H1 (cell line): ENCODE results near the gene ATXN7. TPM values are rescaled to one million over a fixed set of nuclear protein-coding genes. Genes with fewer than 3 reads are reported as not detected.

Experiments used
- CTCF ChIA-PET: fragments of 300-600 bp; sonication (Branson Sonifier 250); formaldehyde crosslinking; loops from one replicate; lab custom pipeline; 2021; ENCODE audit not compliant: partially characterized antibody; lab: Charles Lee
- POLR2A ChIA-PET: fragments of 300-600 bp; sonication (Branson Sonifier 250); formaldehyde crosslinking; loops from one replicate; lab custom pipeline; 2021; ENCODE audit warnings: inconsistent platforms; ENCODE audit not compliant: partially characterized antibody; lab: Charles Lee
- DNase-seq, 2 experiments: peaks; one replicate each; pipeline versions ENCODE4 v3.0.0 to v3.0.0-alpha.2; 2010 to 2022; ENCODE audit warnings: low spot score in 2 of 2, low read depth in 1 of 2, mixed read lengths in 1 of 2
- FAIRE-seq: peaks from 2 replicates; lab custom pipeline; 2011; peaks lifted over from hg19 to GRCh38; lab: Jason Lieb, UNC
- H2AFZ ChIP-seq: 2 replicates; pipeline ENCODE4 v1.8.1; 2012; ENCODE audit warnings: low read length, inconsistent platforms
- H2AK5ac ChIP-seq: 2 replicates; pipeline ENCODE4 v1.6.1; 2013; ENCODE audit warnings: low read depth, low read length
- H2BK120ac ChIP-seq: replicated peaks from 2 replicates; pipeline ENCODE3; 2013; ENCODE audit warnings: low read depth, low read length, inconsistent platforms
- H2BK12ac ChIP-seq: 2 replicates; pipeline ENCODE4 v1.6.1; 2013; ENCODE audit warnings: low read depth, low read length
- H2BK15ac ChIP-seq: 2 replicates; pipeline ENCODE4 v1.6.1; 2013; ENCODE audit warnings: low read length
- H2BK20ac ChIP-seq: 2 replicates; pipeline ENCODE4 v1.6.1; 2013; ENCODE audit warnings: low read length
- H2BK5ac ChIP-seq: 2 replicates; pipeline ENCODE4 v1.6.1; 2013; ENCODE audit warnings: low read depth, low read length
- H3K14ac ChIP-seq: 2 replicates; pipeline ENCODE4 v1.6.1; 2013; ENCODE audit warnings: inconsistent platforms; ENCODE audit not compliant: insufficient read length
- H3K18ac ChIP-seq: 2 replicates; pipeline ENCODE4 v1.6.1; 2013; ENCODE audit warnings: low read length; ENCODE audit errors: extremely low read depth
- H3K23ac ChIP-seq: 2 replicates; pipeline ENCODE4 v1.6.1; 2013; ENCODE audit warnings: inconsistent platforms; ENCODE audit not compliant: insufficient read length
- H3K23me2 ChIP-seq: 2 replicates; pipeline ENCODE4 v1.6.1; 2013; ENCODE audit warnings: low read depth, low read length
- H3K27ac ChIP-seq: 2 replicates; pipeline ENCODE4 v1.6.1; 2011; ENCODE audit warnings: low read depth, low read length, inconsistent platforms
- H3K27me3 ChIP-seq, 4 experiments: replicated peaks in 1 of 4; 1 replicate in 1 of 4; 2 replicates in 3 of 4; pipeline versions ENCODE4 v1.6.1 to v1.8.1; 2011 to 2013; ENCODE audit warnings: low read length in 3 of 4, mild to moderate bottlenecking in 3 of 4, inconsistent platforms in 2 of 4, mixed read lengths in 2 of 4, moderate library complexity in 1 of 4; ENCODE audit not compliant: control insufficient read depth in 3 of 4, insufficient read depth in 3 of 4; ENCODE audit errors: extremely low read depth in 1 of 4
- H3K36me3 ChIP-seq, 4 experiments: 2 replicates each; pipeline versions ENCODE4 v1.6.1 to v1.8.1; 2011 to 2013; ENCODE audit warnings: mild to moderate bottlenecking in 4 of 4, low read length in 3 of 4, moderate library complexity in 2 of 4, control low read depth in 1 of 4, inconsistent platforms in 1 of 4; ENCODE audit not compliant: insufficient read depth in 4 of 4, control insufficient read depth in 2 of 4
- H3K4ac ChIP-seq: replicated peaks from 2 replicates; pipeline ENCODE3; 2013; ENCODE audit warnings: low read length, low read depth, mixed read lengths, inconsistent platforms; ENCODE audit not compliant: insufficient read length
- H3K4me1 ChIP-seq, 4 experiments: replicated peaks in 1 of 4; 1 replicate in 1 of 4; 2 replicates in 3 of 4; pipeline versions ENCODE4 v1.6.1 to v1.8.1; 2011 to 2013; ENCODE audit warnings: low read length in 3 of 4, inconsistent platforms in 2 of 4, mixed read lengths in 1 of 4; ENCODE audit not compliant: insufficient read depth in 4 of 4, control insufficient read depth in 3 of 4
- H3K4me2 ChIP-seq, 2 experiments: 2 replicates each; pipeline versions ENCODE4 v1.6.1 to v1.8.1; 2011 to 2013; ENCODE audit warnings: low read depth in 2 of 2, low read length in 2 of 2, control low read depth in 1 of 2, inconsistent platforms in 1 of 2, mild to moderate bottlenecking in 1 of 2; ENCODE audit not compliant: insufficient read depth in 1 of 2
- H3K4me3 ChIP-seq, 4 experiments: fragments of 200-600, 300-600 bp in 1 of 4; sonication (generic), shearing (Covaris generic), sonication (Bioruptor Twin) in 1 of 4; 2 replicates each; pipeline versions ENCODE4 v1.5.1 to v1.8.1; 2011 to 2016; ENCODE audit warnings: low read length in 4 of 4, low read depth in 3 of 4, control low read depth in 2 of 4, inconsistent platforms in 2 of 4, mild to moderate bottlenecking in 2 of 4, mixed read lengths in 1 of 4, moderate library complexity in 1 of 4; ENCODE audit not compliant: insufficient read depth in 2 of 4; ENCODE audit errors: extremely low read depth in 1 of 4
- H3K56ac ChIP-seq: replicated peaks from 2 replicates; pipeline ENCODE3; 2013; ENCODE audit warnings: low read depth, mild to moderate bottlenecking, mixed read lengths, low read length, inconsistent platforms; ENCODE audit not compliant: insufficient read length
- H3K79me1 ChIP-seq: 2 replicates; pipeline ENCODE4 v1.6.1; 2013; ENCODE audit warnings: low read depth, low read length, control low read depth
- H3K79me2 ChIP-seq, 2 experiments: 2 replicates each; pipeline versions ENCODE4 v1.6.1 to v1.8.1; 2012 to 2013; ENCODE audit warnings: low read length in 2 of 2, mild to moderate bottlenecking in 2 of 2, inconsistent platforms in 1 of 2; ENCODE audit not compliant: insufficient read depth in 2 of 2, control insufficient read depth in 1 of 2
- H3K9ac ChIP-seq, 4 experiments: replicated peaks in 1 of 4; 1 replicate in 1 of 4; 2 replicates in 3 of 4; pipeline versions ENCODE4 v1.6.1 to v1.8.1; 2011 to 2013; ENCODE audit warnings: low read depth in 3 of 4, low read length in 3 of 4, control low read depth in 2 of 4, mild to moderate bottlenecking in 2 of 4, moderate library complexity in 2 of 4, inconsistent platforms in 1 of 4; ENCODE audit errors: extremely low read depth in 1 of 4
- H3K9me3 ChIP-seq, 2 experiments: 2 replicates each; pipeline versions ENCODE4 v1.6.1 to v1.8.1; 2012 to 2013; ENCODE audit warnings: mild to moderate bottlenecking in 2 of 2, moderate library complexity in 2 of 2, control low read depth in 1 of 2, inconsistent platforms in 1 of 2, low read depth in 1 of 2, low read length in 1 of 2, mixed read lengths in 1 of 2; ENCODE audit not compliant: insufficient read depth in 2 of 2
- H4K20me1 ChIP-seq, 2 experiments: replicated peaks in 1 of 2; 2 replicates each; pipeline versions ENCODE3 to v1.8.1; 2011 to 2013; ENCODE audit warnings: inconsistent platforms in 2 of 2, low read length in 2 of 2, mild to moderate bottlenecking in 1 of 2; ENCODE audit not compliant: insufficient read depth in 2 of 2, control insufficient read depth in 1 of 2
- H4K5ac ChIP-seq: 2 replicates; pipeline ENCODE4 v1.6.1; 2013; ENCODE audit warnings: low read length, low read depth, mixed read lengths, inconsistent platforms; ENCODE audit not compliant: insufficient read length
- H4K8ac ChIP-seq: 2 replicates; pipeline ENCODE4 v1.8.0; 2013; ENCODE audit warnings: mild to moderate bottlenecking, moderate library complexity, low read length, inconsistent platforms; ENCODE audit not compliant: insufficient read depth; ENCODE audit errors: extremely low read depth
- H4K91ac ChIP-seq: replicated peaks from 2 replicates; pipeline ENCODE3; 2013; ENCODE audit warnings: low read length, mixed read lengths, inconsistent platforms; ENCODE audit not compliant: insufficient read length
- ATF2 ChIP-seq: IDR thresholded peaks from 2 replicates; pipeline ENCODE4 v1.6.1; 2012; ENCODE audit warnings: low read length, inconsistent platforms
- BRCA1 ChIP-seq: IDR thresholded peaks from 2 replicates; pipeline ENCODE4 v1.6.1; 2012; ENCODE audit warnings: low read depth, low read length, improper control_type of control experiment
- CEBPB ChIP-seq: IDR thresholded peaks from 2 replicates; pipeline ENCODE4 v1.6.1; 2012; ENCODE audit warnings: low read depth, low read length
- CHD2 ChIP-seq: IDR thresholded peaks from 2 replicates; pipeline ENCODE4 v1.6.1; 2012; ENCODE audit warnings: low read length, improper control_type of control experiment
- E2F6 ChIP-seq: IDR thresholded peaks from 2 replicates; pipeline ENCODE4 v1.6.1; 2012; ENCODE audit warnings: inconsistent platforms
- EZH2 ChIP-seq: fragments of 200-600 bp; sonication (generic); IDR thresholded peaks from 2 replicates; pipeline ENCODE4 v1.7.1; 2012; ENCODE audit warnings: low read depth, mild to moderate bottlenecking, moderate library complexity, low read length, inconsistent platforms; ENCODE audit not compliant: severe bottlenecking
- JUN ChIP-seq: IDR thresholded peaks from 2 replicates; pipeline ENCODE4 v1.6.1; 2011; ENCODE audit warnings: low read depth, mild to moderate bottlenecking, improper control_type of control experiment, low read length
- KDM4A ChIP-seq: IDR thresholded peaks from one replicate; pipeline ENCODE4 v1.7.1; 2012; ENCODE audit warnings: low read depth, mild to moderate bottlenecking, moderate library complexity, low read length, inconsistent platforms; ENCODE audit not compliant: severe bottlenecking
- MAFK ChIP-seq: IDR thresholded peaks from 2 replicates; pipeline ENCODE4 v1.6.1; 2012; ENCODE audit warnings: low read depth, mild to moderate bottlenecking, improper control_type of control experiment, low read length
- NANOG ChIP-seq: IDR thresholded peaks from 2 replicates; pipeline ENCODE4 v1.6.1; 2011; ENCODE audit warnings: low read length, low read depth, mild to moderate bottlenecking, inconsistent platforms; ENCODE audit not compliant: insufficient read depth, poor library complexity, severe bottlenecking
- NRF1 ChIP-seq: IDR thresholded peaks from 2 replicates; pipeline ENCODE4 v1.6.1; 2011; ENCODE audit warnings: mild to moderate bottlenecking, low read depth, low read length, improper control_type of control experiment
- SIN3A ChIP-seq, 2 experiments: IDR thresholded peaks in 1 of 2; conservative IDR thresholded peaks in 1 of 2; 2 replicates each; pipeline ENCODE4 v1.6.1; 2011 to 2012; ENCODE audit warnings: low read length in 2 of 2, improper control_type of control experiment in 1 of 2, low read depth in 1 of 2, mild to moderate bottlenecking in 1 of 2
- YY1 ChIP-seq: IDR thresholded peaks from 2 replicates; pipeline ENCODE4 v1.6.1; 2011; ENCODE audit warnings: low read depth, mild to moderate bottlenecking, low read length
- polyA plus RNA-seq, 7 experiments: library from polyadenylated mRNA; depleted of rRNA in 3 of 7; stranded (reverse) in 5 of 7; unstranded in 2 of 7; fragments of >200 nt in 5 of 7; fragments of 200-250 nt in 2 of 7; gene quantifications; 1 replicate in 5 of 7; 2 replicates in 1 of 7; 4 replicates in 1 of 7; pipeline versions ENCODE4 v1.2.1 to v1.2.3, GENCODE V29; 2011 to 2013; ENCODE audit warnings: missing spikeins in 2 of 7, mixed read lengths in 2 of 7
- total RNA-seq: library from RNA; stranded (reverse); fragmentation: NEBNext Ultra II Directional; extraction: Animal tissue kit (Norgen Biotek cat#: 25700); gene quantifications from 2 replicates; pipeline ENCODE4 v1.2.1, GENCODE V29; 2021

ATXN7 gene
- total and polyA plus RNA-seq, 2 of the 8 experiments (the other 6 are each of a cell fraction or from before 2014, with no cell fraction given), result 15.5 to 16.8 TPM

- H4K5ac ChIP-seq, result no peak overlapping the region
- H3K14ac ChIP-seq, result no peak overlapping the region
- H2BK20ac ChIP-seq, result no peak overlapping the region
- H3K9ac ChIP-seq, result no peak overlapping the region
- H4K91ac ChIP-seq, result no peak overlapping the region
- H3K4me3 ChIP-seq, result no peak overlapping the region
- H2BK12ac ChIP-seq, result no peak overlapping the region
- ChIA-PET CTCF (interaction anchor here (0.6 to 1.5 kb wide), 3 partner anchors 16 to 1755 kb away, joined by 3 to 12 read pairs (median 5); no protein-coding TSS in a partner anchor), POLR2A (no interaction called here)
- H3K4ac ChIP-seq, result no peak overlapping the region
- H3K27me3 ChIP-seq, result no peaks in the 10 kb centered on the region
- H3K56ac ChIP-seq, result no peak overlapping the region
- H2BK15ac ChIP-seq, result no peak overlapping the region
- H3K9me3 ChIP-seq, result no peaks in the 10 kb centered on the region
- H3K36me3 ChIP-seq, result no peaks in the 10 kb centered on the region
- no peak overlapping the region for H2AK5ac ChIP-seq
- no peak overlapping the region for H2BK120ac ChIP-seq
- H3K4me1 ChIP-seq, result peaks cover 0 to 5% (median 2%) of the 10 kb centered on the region in 4 experiments; a peak in 2 of 7 replicates
- no peaks in the 10 kb centered on the region for H3K79me1 ChIP-seq
- no peak overlapping the region for H3K27ac ChIP-seq
- no peak overlapping the region for H3K23ac ChIP-seq
- peaks cover 0 to 2% of the 10 kb centered on the region in 2 experiments for H4K20me1 ChIP-seq
- FAIRE-seq (no peak), DNase-seq (no peak)
- H2BK5ac ChIP-seq, result no peak overlapping the region
- no peaks in the 10 kb centered on the region for H3K23me2 ChIP-seq
- H3K79me2 ChIP-seq, result peaks cover 0 to 9% of the 10 kb centered on the region in 2 experiments; a peak in 2 of 4 replicates
- no peak overlapping the region for H3K4me2 ChIP-seq
- H2AFZ ChIP-seq, result no peak overlapping the region
- H3K18ac ChIP-seq, result no peak overlapping the region
- H4K8ac ChIP-seq, result no peak overlapping the region
- TF ChIP-seq MAFK (no peak), SIN3A (conservative IDR thresholded peaks at IDR 0.05 in 1 of 2, IDR thresholded peaks at IDR 0.05 in 1 of 2; ENCODE audit: low read depth in 1 of 2, low read length in 2 of 2) (no peak), EZH2 (no peak), CHD2 (no peak), CEBPB (no peak), NRF1 (no peak), NANOG (no peak), YY1 (no peak), ATF2 (no peak), E2F6 (no peak), JUN (no peak), KDM4A (no peak), BRCA1 (no peak)
Observed at GRCh38 chr3:63942528-63942927, 78.9 kb downstream of the ATXN7 start.
